Kidney (tissue), 14 donors: Measurements from ENCODE around the gene TGFB2. TPM values are rescaled to one million over a fixed set of nuclear protein-coding genes. Genes with fewer than 3 reads are reported as not detected.
A peak's percentile ranks its signal among the peaks of the same experiment; 100 is the strongest.

ENCODE experiments used
- DNase-seq, 5 donors: peaks; one replicate each; pipeline ENCODE4 v3.0.0-alpha.2; 2013 to 2020
- FAIRE-seq: peaks from 2 replicates; lab custom pipeline; 2012; peaks lifted over from hg19 to GRCh38; lab: Jason Lieb, UNC
- H3K27ac ChIP-seq, 2 donors: one replicate each; pipeline ENCODE4 v1.7.0; 2013; ENCODE audit warnings: low read depth in 2 of 2, low read length in 2 of 2, inconsistent platforms in 1 of 2
- H3K27me3 ChIP-seq: one replicate; pipeline ENCODE4 v1.7.1; 2013; ENCODE audit warnings: low read length, inconsistent platforms; ENCODE audit not compliant: control insufficient read depth, insufficient read depth
- H3K36me3 ChIP-seq, 3 donors: one replicate each; pipeline versions ENCODE4 v1.7.0 to v1.7.1; 2013; ENCODE audit warnings: low read length in 3 of 3, control low read depth in 1 of 3, inconsistent platforms in 1 of 3; ENCODE audit not compliant: insufficient read depth in 3 of 3, control insufficient read depth in 2 of 3
- H3K4me1 ChIP-seq, 3 donors: one replicate each; pipeline versions ENCODE4 v1.7.0 to v1.7.1; 2013; ENCODE audit warnings: low read length in 3 of 3, inconsistent platforms in 1 of 3, low read depth in 1 of 3; ENCODE audit not compliant: control insufficient read depth in 2 of 3, insufficient read depth in 2 of 3
- H3K4me3 ChIP-seq, 3 donors: one replicate each; pipeline versions ENCODE4 v1.7.0 to v1.8.1; 2013; ENCODE audit warnings: low read length in 3 of 3, control low read depth in 1 of 3, inconsistent platforms in 1 of 3
- H3K9ac ChIP-seq, 3 donors: one replicate each; pipeline versions ENCODE4 v1.7.0 to v1.7.1; 2013; ENCODE audit warnings: low read length in 3 of 3, control low read depth in 1 of 3, inconsistent platforms in 1 of 3
- H3K9me3 ChIP-seq, 3 donors: one replicate each; pipeline versions ENCODE4 v1.7.0 to v1.7.1; 2013; ENCODE audit warnings: low read length in 3 of 3, control low read depth in 1 of 3, inconsistent platforms in 1 of 3; ENCODE audit not compliant: control insufficient read depth in 2 of 3, insufficient read depth in 1 of 3
- intact Hi-C: fragments of 100-400 bp; cut with DNase I; formaldehyde crosslinking; loops from one replicate; pipeline ENCODE4 v1.11.1; 2022
- polyA plus RNA-seq: library from polyadenylated mRNA; stranded (reverse); fragments of 350-450 nt; fragmentation: Illumina TruSeq; extraction: RNeasy Lipid Tissue Mini Kit (QIAGEN cat#74804); gene quantifications from one replicate; pipeline ENCODE4 v1.2.3, GENCODE V29; 2014; ENCODE audit warnings: low read depth, low replicate concordance; ENCODE audit not compliant: insufficient read depth
- total RNA-seq: library from RNA; stranded (reverse); fragmentation: NEBNext Ultra II Directional; extraction: Animal tissue kit (Norgen Biotek cat#: 25700); gene quantifications from one replicate; pipeline ENCODE4 v1.2.1, GENCODE V29; 2021
- TF ChIP-seq, protein P1 (sequence below): IDR thresholded peaks from 3 replicates; pipeline ENCODE4 v1.5.1; 2012; ENCODE audit warnings: mild to moderate bottlenecking, moderate library complexity, borderline replicate concordance; ENCODE audit not compliant: insufficient read depth; ENCODE audit errors: extremely low read depth
- donor health status: control.
- donor health status: control.
- donor health status: control.
- donor health status: control.
- donor health status: control.
- donor health status: DM: yes; HTN: yes; CAD: no.
- donor health status: Normal renal cell carcinoma (clear cell type).

Gene TGFB2
- total and polyA plus RNA-seq, 2 donors from 2014 or later, result 1.4 to 12.2 TPM

DNA sequence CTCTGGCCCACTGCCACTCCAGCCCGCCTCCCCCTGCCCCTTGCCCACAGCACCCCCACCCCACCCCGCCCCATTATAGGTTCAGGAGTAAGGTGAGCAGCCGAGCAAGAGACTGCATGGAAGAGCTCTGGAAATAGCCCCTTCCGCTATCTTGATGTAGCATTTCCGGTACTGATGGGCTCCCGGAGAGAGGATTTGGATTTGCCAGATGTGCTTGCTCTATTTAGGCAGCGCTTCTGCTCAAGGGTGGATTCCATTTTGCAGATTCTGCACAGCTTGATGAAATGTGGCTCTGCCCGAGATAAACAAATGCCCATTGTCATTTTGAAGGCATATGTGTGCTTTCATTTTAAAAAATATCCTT, 6.9 kb downstream of the TGFB2 start:
- no peaks in the 10 kb centered on the region for H3K27me3 ChIP-seq
- DNase-seq (no peak), FAIRE-seq (no peak)
- intact Hi-C loops, result no loop called here
- no peak overlapping the region for H3K4me3 ChIP-seq
- no peak overlapping the region for H3K9ac ChIP-seq
- H3K9me3 ChIP-seq, result no peaks in the 10 kb centered on the region
- no peaks in the 10 kb centered on the region for H3K36me3 ChIP-seq
- no peak overlapping the region for H3K27ac ChIP-seq
- H3K4me1 ChIP-seq, result no peaks in the 10 kb centered on the region
- TF ChIP-seq, protein P1, sequence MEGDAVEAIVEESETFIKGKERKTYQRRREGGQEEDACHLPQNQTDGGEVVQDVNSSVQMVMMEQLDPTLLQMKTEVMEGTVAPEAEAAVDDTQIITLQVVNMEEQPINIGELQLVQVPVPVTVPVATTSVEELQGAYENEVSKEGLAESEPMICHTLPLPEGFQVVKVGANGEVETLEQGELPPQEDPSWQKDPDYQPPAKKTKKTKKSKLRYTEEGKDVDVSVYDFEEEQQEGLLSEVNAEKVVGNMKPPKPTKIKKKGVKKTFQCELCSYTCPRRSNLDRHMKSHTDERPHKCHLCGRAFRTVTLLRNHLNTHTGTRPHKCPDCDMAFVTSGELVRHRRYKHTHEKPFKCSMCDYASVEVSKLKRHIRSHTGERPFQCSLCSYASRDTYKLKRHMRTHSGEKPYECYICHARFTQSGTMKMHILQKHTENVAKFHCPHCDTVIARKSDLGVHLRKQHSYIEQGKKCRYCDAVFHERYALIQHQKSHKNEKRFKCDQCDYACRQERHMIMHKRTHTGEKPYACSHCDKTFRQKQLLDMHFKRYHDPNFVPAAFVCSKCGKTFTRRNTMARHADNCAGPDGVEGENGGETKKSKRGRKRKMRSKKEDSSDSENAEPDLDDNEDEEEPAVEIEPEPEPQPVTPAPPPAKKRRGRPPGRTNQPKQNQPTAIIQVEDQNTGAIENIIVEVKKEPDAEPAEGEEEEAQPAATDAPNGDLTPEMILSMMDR, result no peak

GRCh38 chr1:218353656-218354055, 8.5 kb downstream of the TGFB2 start:
- H3K27me3 ChIP-seq, result no peaks in the 10 kb centered on the region
- H3K36me3 ChIP-seq, result no peaks in the 10 kb centered on the region
- no peaks in the 10 kb centered on the region for H3K9me3 ChIP-seq
- no peaks in the 10 kb centered on the region for H3K4me1 ChIP-seq
- TF ChIP-seq, protein P1, result no peak
- FAIRE-seq, result no peak
- intact Hi-C loops, result no loop called here
- DNase-seq, result no peak
- no peak overlapping the region for H3K4me3 ChIP-seq
- no peak overlapping the region for H3K9ac ChIP-seq
- H3K27ac ChIP-seq, result no peak overlapping the region

GRCh38 chr1:218355278-218355677, 10.1 kb downstream of the TGFB2 start:
- Histone ChIP-seq H3K36me3 (no peaks in the 10 kb centered on the region), H3K27ac (no peak overlapping the region), H3K4me3 (no peak overlapping the region), H3K27me3 (no peaks in the 10 kb centered on the region), H3K9ac (no peak overlapping the region), H3K9me3 (no peaks in the 10 kb centered on the region), H3K4me1 (no peaks in the 10 kb centered on the region)
- FAIRE-seq (no peak), DNase-seq (peak in 2 of 5 donors; percentile 51 to 58)
- TF ChIP-seq, protein P1, result no peak
- intact Hi-C loops, result no loop called here
